ENCODE data around the gene FAM169A.
"Not testable (repeated sequence)": the region's sequence is repeated elsewhere in the genome, so short reads cannot be mapped to it uniquely, and the experiment has no call there.

DNA sequence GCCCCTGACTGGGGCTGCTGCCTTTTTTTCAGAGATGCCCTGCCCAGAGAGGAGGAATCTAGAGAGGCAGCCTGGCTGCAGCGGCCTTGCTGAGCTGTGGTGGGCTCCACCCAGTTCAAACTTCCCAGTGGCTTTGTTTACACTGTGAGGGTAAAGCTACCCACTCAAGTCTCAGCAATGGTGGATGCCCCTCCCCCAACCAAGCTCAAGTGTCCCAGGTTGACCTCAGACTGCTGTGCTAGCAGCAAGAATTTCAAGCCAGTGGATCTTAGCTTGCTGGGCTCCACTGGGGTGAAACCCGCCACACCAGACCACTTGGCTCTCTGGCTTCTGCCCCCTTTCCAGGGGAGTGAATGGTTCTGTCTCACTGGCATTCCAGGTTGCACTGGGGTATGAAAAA, 45.2 kb upstream of the FAM169A start:
- TF ChIP-seq, protein P1, sequence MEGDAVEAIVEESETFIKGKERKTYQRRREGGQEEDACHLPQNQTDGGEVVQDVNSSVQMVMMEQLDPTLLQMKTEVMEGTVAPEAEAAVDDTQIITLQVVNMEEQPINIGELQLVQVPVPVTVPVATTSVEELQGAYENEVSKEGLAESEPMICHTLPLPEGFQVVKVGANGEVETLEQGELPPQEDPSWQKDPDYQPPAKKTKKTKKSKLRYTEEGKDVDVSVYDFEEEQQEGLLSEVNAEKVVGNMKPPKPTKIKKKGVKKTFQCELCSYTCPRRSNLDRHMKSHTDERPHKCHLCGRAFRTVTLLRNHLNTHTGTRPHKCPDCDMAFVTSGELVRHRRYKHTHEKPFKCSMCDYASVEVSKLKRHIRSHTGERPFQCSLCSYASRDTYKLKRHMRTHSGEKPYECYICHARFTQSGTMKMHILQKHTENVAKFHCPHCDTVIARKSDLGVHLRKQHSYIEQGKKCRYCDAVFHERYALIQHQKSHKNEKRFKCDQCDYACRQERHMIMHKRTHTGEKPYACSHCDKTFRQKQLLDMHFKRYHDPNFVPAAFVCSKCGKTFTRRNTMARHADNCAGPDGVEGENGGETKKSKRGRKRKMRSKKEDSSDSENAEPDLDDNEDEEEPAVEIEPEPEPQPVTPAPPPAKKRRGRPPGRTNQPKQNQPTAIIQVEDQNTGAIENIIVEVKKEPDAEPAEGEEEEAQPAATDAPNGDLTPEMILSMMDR (IDR thresholded peaks at IDR 0.05): not testable (repeated sequence)
- not testable (repeated sequence) for TF ChIP-seq POLR2A (IDR thresholded peaks at IDR 0.05)
